Activated T-helper 1 cell treated with anti-CD3 and anti-CD28 coated beads, Interleukin-12 subunit alpha, Interleukin-12 subunit beta, Interleukin-2, Interleukin-4 antibody, amounts not matched to agents 30 ng/mL and 10 ng/mL and 1 ng/mL, durations not matched to agents 14 hours and 24 hours and 36 hours (primary cell): ENCODE data around the gene RNU1-3. TPM values are rescaled to one million over a fixed set of nuclear protein-coding genes. Genes with fewer than 3 reads are reported as not detected.
"Not testable (repeated sequence)": the region's sequence is repeated elsewhere in the genome, so short reads cannot be mapped to it uniquely, and the experiment has no call there.

Source experiments
- DNase-seq: peaks from one replicate; pipeline ENCODE4 v3.0.0; 2021; ENCODE audit warnings: low spot score
- H3K27ac Mint-ChIP-seq: one replicate; pipeline ENCODE4 v1.8.0; 2021; ENCODE audit warnings: mild to moderate bottlenecking, mixed read lengths
- H3K27me3 Mint-ChIP-seq: one replicate; pipeline ENCODE4 v1.8.0; 2022; ENCODE audit warnings: mild to moderate bottlenecking, moderate library complexity, mixed read lengths; ENCODE audit not compliant: insufficient read depth
- H3K36me3 Mint-ChIP-seq: one replicate; pipeline ENCODE4 v1.8.0; 2021; ENCODE audit warnings: low read depth, mixed read lengths
- H3K4me1 Mint-ChIP-seq: one replicate; pipeline ENCODE4 v1.8.0; 2021; ENCODE audit warnings: low read depth, mixed read lengths
- H3K4me3 Mint-ChIP-seq: one replicate; pipeline ENCODE4 v1.8.0; 2021; ENCODE audit warnings: mild to moderate bottlenecking, moderate library complexity, mixed read lengths
- H3K9me3 Mint-ChIP-seq: one replicate; pipeline ENCODE4 v1.8.0; 2021; ENCODE audit warnings: mixed read lengths
- intact Hi-C: fragments of 100-400 bp; cut with micrococcal nuclease; formaldehyde crosslinking; loops from one replicate; pipeline ENCODE4 v1.15.1; 2024
- total RNA-seq: library from RNA; stranded (reverse); gene quantifications from 2 replicates; pipeline ENCODE4 v1.2.3, GENCODE V29; 2022

The RNU1-3 gene
- total RNA-seq, 1 donor from 2014 or later, result 3,041 TPM

DNA sequence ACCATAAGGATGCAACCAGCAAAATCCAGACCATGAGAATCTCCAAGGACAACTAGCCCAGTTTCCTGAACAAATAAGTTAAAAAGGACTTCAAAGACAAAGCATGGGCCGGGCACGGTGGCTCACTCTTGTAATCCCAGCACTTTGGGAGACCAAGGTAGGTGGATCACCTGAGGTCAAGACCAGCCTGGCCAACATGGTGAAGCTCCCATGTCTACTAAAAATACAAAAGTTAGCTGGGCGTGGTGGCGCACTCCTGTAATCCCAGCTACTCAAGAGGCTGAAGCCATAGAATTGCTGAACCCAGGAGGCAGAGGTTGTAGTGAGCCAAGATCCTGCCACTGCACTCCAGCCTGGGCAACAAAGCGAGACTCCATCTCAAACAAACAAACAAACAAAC lies 30.8 kb downstream of the RNU1-3 start:
- H3K4me1 Mint-ChIP-seq, DNase-seq: not testable (repeated sequence)
- intact Hi-C loops, result loop anchor here (2.0 kb wide), 1 partner anchor 19 kb away; no protein-coding TSS in a partner anchor

DNA sequence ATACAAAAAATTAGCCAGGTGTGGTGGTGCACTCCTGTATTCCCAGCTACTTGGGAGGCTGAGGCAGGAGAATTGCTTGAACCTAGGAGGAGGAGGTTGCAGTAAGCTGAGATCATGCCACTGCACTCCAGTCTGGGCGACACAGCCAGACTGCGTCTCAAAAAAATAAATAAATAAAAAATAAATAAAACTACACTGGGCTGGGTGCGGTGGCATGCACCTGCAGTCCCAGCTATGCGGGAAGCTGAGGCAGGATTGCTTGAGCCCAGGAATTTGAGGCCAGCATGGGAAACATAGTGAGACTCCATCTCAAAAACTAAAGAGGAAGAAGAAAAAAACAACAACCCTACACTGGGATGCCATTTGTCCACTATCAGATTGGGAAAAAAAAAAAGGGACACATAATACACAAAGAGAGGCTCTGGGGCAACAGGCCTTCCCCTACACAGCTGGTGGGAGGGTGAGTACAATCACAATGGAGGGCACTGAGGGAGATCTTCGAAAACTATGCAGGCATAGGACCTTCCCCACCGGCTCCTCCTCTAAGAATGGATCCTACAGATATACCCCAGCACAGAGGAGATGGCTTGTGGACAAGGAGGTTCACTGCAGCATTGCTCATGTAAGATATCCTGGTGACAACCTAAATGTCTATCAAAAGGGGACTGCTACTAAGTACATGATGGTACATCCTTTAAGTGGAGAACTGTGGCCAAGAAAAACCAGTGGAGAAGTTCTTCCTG lies 33.0 kb downstream of the RNU1-3 start:
- not testable (repeated sequence) for H3K4me1 Mint-ChIP-seq, DNase-seq, H3K27me3 Mint-ChIP-seq, H3K27ac Mint-ChIP-seq, H3K9me3 Mint-ChIP-seq, H3K4me3 Mint-ChIP-seq
- peaks cover 30% of the 10 kb centered on the region for H3K36me3 Mint-ChIP-seq
- intact Hi-C loops, result loop anchor here (2.0 kb wide), 1 partner anchor 17 kb away; no protein-coding TSS in a partner anchor

More for the DNA sequence above, 30.8 kb downstream of the RNU1-3 start:
- H3K27me3 Mint-ChIP-seq, H3K4me3 Mint-ChIP-seq, H3K9me3 Mint-ChIP-seq, H3K27ac Mint-ChIP-seq: not testable (repeated sequence)
- H3K36me3 Mint-ChIP-seq, result peaks cover 18% of the 10 kb centered on the region

DNA sequence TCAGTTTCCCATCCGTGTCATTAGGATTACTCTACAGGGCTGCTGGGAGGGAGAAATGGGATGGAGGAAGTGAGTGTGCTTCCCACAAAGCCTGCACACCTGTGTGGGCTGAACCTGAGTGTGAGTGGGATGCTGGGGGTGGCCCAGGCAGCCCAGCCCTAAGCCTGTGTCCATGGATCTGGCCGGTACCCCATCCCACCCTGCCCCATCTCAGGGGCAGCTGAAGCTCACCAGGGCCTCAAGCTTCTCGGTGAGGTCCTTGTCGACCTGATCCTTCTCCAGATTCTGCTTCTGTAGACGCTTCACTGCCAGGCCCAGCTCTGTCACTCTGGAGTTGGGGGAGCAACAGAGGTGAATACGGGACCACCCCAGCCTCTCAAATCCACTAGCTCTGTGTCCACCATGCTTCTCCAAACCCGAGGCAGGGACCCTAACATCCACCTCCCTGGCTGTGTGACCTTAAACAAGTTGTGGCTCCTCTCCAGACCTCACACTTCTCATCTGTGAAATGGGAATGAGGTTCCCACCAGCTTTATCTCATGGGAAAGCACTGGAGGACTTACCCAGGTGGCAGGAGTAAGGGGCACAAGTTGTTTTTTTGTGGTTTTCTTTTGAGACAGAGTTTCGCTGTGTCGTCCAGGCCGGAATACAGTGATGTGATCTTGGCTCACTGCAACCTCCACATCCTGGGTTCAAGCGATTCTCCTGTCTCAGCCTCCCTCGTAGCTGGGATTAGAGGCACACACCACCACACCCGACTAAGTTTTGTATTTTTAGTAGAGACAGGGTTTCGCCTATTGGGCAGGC lies 34.5 kb downstream of the RNU1-3 start:
- H3K4me3 Mint-ChIP-seq, intact Hi-C loops, H3K27me3 Mint-ChIP-seq, DNase-seq, H3K27ac Mint-ChIP-seq, H3K4me1 Mint-ChIP-seq, H3K9me3 Mint-ChIP-seq: not testable (repeated sequence)
- H3K36me3 Mint-ChIP-seq, result peaks cover 40% of the 10 kb centered on the region

DNA sequence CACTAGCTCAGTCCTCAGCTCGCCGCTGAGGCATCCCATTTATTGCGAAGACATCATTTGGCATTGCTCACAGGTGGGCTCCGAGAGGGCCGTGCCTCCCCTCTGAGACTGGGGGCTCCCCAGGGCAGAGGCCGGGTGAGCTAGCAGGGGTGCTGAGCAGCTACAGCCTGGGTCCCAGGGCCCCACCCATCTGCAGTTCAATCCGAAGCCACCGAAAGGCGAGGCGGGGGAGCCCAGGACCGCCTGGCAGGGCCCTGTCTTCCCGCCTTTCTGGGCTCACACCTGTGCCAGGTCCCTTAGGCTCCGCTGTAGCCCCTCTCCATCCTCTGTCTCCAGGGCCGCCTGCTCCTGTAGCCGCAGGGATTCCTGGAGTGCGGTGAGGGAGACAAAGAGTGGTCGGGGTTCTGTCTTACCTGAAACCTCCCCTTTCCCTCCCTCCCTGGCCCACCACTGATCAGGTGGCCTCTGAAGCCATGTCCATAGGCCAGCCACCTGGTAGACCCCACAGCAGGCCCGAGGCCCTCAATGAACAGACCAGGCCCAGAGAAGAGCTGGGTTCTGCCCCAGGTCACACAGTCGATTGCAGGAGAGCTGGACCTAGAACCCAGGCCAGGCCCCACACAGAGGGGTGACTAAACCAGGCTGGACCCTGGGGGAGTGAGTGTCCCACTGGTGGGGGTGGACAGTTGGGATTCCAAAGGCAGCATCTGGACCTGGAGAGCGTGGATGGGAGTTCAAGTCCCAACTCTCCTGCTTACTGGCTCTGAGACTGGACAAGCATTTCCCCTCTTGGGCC lies 35.3 kb downstream of the RNU1-3 start:
- no peak overlapping the region for H3K4me3 Mint-ChIP-seq
- intact Hi-C loops, result no loop called here
- no peak for DNase-seq
- no peak overlapping the region for H3K27ac Mint-ChIP-seq
- H3K36me3 Mint-ChIP-seq, result peaks cover 44% of the 10 kb centered on the region
- H3K27me3 Mint-ChIP-seq, result no peaks in the 10 kb centered on the region
- no peaks in the 10 kb centered on the region for H3K9me3 Mint-ChIP-seq
- no peaks in the 10 kb centered on the region for H3K4me1 Mint-ChIP-seq

DNA sequence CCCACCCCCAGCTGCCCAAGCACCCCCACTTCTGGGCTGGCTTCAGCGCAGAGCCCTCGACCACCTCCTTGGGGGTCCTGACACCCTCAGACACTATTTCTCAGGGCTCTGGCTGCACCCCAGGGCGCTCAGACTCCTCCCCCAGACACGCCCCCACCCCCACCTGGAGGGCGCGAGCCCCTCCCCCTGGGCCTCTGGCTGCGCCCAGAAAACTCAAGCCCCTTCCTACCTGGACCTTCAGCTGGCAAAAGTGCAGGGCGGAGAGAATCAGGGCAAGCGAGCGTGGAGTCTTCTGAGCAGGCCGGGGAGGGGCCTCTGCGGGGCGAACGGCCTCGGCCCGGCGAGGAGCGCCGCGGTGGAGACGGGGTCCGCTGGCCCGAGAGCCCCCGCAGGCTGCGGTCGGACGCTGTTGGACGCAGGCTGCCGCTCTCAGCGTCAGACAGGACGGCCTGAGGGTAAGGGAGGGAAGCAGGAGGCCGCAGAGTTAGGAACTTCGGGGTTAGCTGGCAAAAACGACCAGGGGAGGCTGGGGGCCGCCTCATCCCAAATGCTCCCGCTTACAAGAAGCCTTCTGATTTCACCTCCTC lies 36.0 kb downstream of the RNU1-3 start:
- Mint-ChIP-seq H3K4me1 (no peaks in the 10 kb centered on the region), H3K27me3 (no peaks in the 10 kb centered on the region), H3K4me3 (no peak overlapping the region), H3K27ac (no peak overlapping the region), H3K9me3 (no peaks in the 10 kb centered on the region), H3K36me3 (peaks cover 51% of the 10 kb centered on the region)
- intact Hi-C loops, result no loop called here
- no peak for DNase-seq

DNA sequence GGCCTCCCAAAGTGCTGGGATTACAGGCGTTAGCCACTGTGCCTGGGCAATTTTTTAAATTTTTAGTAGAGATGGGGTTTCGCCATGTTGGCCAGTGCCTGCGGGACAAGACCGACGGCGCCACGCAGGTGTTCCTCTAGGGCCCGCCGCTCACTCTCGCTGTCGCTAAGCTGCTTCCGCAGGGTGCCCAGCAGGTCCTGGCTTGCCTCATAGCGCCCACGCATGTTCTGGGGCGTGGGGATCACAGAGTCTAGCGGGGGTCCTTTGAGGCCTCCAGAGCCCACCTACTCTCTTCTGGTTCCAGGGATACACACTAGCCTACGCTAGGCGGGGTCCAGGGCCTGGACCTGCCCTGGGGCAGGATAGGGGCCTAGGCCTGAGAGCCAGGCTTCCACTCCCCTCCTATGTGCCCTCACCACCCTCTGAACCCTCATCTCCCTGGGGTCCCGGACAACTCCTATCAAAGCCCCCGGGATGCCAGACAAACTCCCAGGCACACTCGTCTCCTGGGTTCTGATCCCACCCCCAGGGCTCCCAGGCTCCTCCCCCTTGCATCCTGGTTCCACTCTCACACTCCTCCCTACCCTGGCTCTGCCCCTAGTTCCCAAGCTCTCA lies 36.7 kb downstream of the RNU1-3 start:
- H3K27ac Mint-ChIP-seq, H3K4me3 Mint-ChIP-seq, intact Hi-C loops, H3K9me3 Mint-ChIP-seq, H3K27me3 Mint-ChIP-seq, DNase-seq, H3K4me1 Mint-ChIP-seq: not testable (repeated sequence)
- H3K36me3 Mint-ChIP-seq, result peaks cover 51% of the 10 kb centered on the region

DNA sequence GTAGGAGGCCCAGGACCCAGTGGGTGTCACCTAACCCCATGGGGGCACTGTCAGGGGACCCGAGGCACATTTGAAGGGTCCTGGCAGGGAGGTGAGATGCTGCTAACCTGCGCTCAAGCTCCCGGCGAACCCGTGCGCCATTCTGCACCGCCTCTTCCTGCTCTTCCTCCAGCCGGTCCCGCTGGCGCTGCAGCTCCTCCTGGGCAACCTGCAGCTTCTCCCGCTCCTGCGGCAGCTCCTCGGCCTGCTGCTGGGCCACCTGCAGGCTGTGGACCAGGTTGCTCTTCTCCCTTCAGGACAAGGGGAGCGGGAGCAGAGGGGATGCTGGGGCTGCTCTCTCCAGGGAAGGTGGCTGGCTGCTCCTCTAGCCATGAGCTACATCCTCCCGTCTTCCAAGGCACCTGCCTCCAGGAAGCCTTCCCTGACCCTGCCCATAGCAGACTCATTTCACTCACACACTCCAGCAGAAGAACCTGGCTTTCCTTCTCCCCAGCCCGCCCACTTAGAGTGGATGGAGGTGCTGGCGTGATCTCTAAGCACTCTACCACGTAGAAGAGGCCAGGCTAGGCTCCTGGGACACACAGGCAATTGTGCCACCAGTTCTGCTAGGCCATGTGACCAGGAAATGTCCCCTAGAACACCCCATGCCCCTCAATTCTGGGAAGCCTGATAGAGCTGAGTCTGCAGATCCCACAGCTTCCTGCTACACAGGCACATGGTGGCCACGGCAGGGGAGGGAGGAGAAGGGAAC lies 38.2 kb downstream of the RNU1-3 start:
- no peaks in the 10 kb centered on the region for H3K9me3 Mint-ChIP-seq
- no peaks in the 10 kb centered on the region for H3K4me1 Mint-ChIP-seq
- no peak overlapping the region for H3K4me3 Mint-ChIP-seq
- intact Hi-C loops, result no loop called here
- no peaks in the 10 kb centered on the region for H3K27me3 Mint-ChIP-seq
- H3K27ac Mint-ChIP-seq, result no peak overlapping the region
- peaks cover 45% of the 10 kb centered on the region for H3K36me3 Mint-ChIP-seq
- DNase-seq, result no peak

DNA sequence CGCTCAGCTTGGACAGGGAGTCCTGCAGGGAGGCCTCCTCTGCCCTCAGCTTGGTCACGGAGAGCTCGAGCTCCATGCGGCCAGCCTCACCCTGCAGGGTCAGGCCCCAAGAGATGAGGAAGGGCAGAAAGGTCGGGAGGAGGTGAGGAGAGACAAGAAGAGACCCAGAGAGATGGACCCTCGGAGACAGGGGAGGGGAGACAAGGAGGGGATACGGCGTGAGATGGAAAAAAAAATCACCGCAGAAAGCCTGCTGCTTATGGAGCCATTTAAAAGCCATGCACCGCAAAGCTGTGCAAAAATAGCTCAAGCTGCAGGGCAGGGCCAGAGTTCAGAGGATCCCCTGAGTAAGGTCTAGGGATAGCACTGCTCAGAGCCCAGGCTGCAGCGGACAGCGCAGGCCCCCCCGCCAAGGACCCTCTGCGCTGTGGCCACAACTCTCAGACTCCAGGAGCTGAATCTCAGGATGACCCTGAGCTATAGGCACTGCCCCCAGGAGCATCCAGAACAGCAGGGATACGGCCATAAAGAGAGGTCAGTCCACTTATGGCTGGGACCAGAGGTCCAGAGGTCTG lies 40.3 kb downstream of the RNU1-3 start:
- H3K9me3 Mint-ChIP-seq, H3K4me1 Mint-ChIP-seq, H3K27ac Mint-ChIP-seq, H3K4me3 Mint-ChIP-seq, H3K27me3 Mint-ChIP-seq, intact Hi-C loops, DNase-seq: not testable (repeated sequence)
- peaks cover 37% of the 10 kb centered on the region for H3K36me3 Mint-ChIP-seq

DNA sequence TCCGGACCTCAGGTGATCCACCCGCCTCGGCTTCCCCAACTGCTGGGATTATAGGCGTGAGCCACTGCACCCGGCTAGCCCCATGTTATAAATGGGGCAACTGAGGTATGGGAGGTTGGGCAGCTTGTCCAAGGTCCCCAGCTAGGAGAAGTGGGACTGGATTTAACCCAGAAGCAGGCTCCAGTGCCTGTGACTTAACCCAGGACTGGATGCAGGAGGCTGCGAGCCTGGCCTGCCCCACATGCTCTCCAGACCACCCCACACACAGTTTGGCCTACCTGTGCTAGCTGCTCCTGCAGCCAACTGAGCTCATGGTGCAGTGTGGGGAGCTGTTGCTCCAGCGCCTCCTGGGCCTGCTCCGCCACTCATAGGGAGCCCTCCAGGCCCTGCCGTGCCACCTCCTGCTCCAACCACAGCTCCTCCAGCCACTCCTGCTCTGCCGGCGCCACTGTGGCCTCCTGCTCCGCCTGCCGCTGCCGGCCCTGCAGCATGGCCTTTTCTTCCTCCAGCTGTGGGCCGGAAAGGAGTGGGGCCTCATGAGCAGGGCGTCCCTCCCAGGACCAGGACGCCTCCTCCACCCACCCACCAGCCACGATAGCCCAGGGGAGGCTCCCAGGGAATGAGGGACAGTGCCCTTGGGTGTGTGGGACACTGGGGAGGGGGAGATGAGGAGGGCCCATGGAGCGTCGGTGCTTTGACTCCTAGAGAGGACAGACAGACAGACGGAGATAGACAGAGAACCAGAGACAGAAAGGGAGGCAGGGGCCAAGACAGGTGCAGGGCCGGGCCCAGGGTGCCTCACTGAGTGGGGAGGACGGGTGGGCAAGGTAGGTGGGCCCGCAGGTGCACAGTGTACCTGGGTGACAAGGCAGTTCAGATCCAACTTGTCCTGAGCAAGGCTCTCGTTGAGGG lies 41.0 kb downstream of the RNU1-3 start:
- Mint-ChIP-seq H3K4me3 (no peak overlapping the region), H3K4me1 (no peaks in the 10 kb centered on the region), H3K36me3 (peaks cover 35% of the 10 kb centered on the region), H3K9me3 (no peaks in the 10 kb centered on the region), H3K27me3 (no peaks in the 10 kb centered on the region), H3K27ac (no peak overlapping the region)
- DNase-seq, result no peak
- intact Hi-C loops, result no loop called here

DNA sequence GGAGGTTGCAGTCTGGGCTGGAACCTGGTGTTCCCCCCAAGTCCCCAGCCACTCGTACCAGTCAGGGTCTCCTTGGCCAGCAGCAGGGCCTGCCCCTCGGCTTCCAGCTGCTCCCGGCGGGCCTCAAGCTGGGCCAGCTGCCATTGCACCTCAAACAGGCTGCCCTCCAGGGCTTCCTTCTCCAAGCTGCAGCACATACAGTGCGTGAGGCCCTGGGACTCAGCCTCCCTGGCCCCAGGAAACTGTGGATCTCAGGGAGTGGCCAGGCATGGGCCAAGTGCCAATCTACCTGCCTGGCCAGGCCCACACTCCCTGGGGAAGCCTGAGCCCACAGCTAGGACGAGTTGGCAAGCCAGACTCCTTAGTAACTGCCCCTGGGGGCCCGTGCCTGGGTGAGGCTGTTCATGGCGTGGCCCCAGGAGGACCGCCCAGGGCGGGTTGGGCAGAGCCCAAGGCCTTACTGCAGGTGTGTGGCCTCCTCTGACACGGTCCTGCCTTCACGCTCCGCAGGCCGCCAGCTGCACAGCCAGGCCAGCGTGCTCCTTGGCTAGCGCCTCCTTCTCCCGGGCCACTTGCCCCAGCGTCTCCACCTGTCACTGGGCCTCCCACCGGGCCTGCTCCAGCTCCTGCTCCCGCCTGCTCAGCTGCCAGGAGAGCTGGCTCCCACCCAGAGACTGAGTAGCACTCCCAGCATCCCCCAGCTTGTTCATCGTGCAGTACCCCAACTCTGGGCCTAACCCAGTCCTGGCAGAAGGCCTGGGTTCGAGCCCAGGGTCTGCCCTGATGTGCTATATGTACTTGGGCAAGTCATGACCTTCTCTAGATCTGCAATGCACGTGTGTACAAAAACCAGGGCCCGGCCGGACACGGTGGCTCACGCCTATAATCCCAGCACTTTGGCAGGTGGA lies 42.7 kb downstream of the RNU1-3 start:
- H3K36me3 Mint-ChIP-seq, result peaks cover 25% of the 10 kb centered on the region
- H3K27ac Mint-ChIP-seq, intact Hi-C loops: not testable (repeated sequence)

More for the DNA sequence above, 42.7 kb downstream of the RNU1-3 start:
- not testable (repeated sequence) for H3K4me1 Mint-ChIP-seq, H3K9me3 Mint-ChIP-seq, H3K4me3 Mint-ChIP-seq, DNase-seq, H3K27me3 Mint-ChIP-seq
